Stimulated activated CD8-positive, alpha-beta memory T cell treated with anti-CD3 and anti-CD28 coated beads, Interleukin-7, amount 100 ng/mL, for 1 hour (primary cell): Measurements from ENCODE around the gene ROM1.
"Not testable (repeated sequence)": the region's sequence is repeated elsewhere in the genome, so short reads cannot be mapped to it uniquely, and the experiment has no call there.

Experiments used
- DNase-seq, 2 donors: peaks; one replicate each; pipeline ENCODE4 v3.0.0-alpha.2; 2020; ENCODE audit warnings: low read depth in 2 of 2

ROM1 gene

DNA sequence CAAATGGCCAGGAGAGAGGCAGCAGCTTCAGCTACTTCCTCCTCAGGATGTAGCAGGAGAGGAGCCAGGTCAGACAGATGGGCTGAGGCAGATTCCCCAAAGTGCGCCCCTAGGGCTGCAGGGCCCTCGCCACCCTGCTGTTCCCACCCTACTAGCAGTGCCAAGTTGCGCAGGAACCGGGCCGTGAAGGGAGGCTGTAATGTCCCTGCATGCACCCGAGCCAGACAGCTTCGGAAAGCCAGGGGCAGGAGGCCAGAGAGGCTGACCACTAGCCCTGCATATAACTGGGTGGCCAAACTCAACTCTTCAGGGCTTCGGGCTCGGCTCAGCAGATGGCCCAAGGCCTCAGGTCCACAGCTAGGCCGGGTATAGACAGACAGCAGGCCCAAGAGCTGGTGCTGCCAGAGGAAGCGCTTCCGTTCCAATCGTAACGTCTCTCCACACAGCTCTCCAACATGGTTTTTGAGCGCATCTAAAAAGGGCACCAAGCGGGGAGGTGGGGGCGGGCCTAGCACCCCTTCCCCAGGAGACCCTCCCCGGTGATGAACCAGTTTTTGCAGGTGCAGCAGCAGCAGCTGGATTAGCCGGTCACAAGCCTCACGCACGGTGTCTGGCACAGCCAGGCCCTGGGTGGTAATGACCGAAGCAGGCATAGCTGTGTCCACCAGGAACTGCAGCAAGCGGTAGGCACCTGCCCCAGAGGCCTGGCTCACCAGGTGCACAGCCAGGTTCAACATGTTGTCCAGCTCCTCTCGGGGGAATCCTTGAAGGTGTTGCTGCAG, 35.3 kb downstream of the ROM1 start:
- DNase-seq, result no peak

DNA sequence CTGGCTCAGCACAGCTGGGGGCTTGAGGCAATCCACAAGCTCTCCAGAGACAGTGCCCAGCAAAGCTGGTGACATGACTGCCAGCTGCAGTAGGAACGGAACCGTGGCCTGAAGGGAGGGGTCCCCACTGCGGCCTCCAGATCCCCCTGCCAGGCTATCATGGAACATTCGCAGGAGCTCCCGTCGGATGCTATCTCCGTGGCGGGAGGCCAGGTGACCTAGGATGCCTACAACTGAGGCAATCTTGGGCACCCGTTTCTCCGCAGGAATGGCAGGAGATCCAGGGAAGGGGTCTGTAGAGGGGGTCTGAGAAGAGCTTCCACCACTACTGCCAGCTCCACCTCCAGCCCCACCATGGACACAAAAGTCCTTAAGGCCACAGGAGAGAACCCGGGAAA, 35.9 kb downstream of the ROM1 start:
- no peak for DNase-seq

DNA sequence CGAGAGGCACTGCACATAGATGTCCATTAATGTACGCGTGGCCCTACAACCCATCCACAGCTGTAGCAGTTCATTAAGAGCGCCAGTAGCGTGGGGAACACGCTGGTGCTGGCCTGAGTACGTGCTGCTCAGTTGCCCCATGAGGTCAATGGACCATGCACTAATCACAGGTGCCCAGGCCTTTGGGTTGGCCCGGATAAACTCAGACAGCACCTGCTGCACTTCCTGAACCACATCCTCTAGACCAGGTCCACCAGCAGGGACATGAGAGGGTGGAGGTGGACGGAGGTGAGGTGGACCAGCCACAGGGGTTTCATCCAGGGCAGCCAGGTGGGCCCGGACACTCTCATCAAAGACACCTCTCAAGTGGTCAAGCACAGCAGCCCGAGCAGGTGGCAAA, 36.4 kb downstream of the ROM1 start:
- DNase-seq, result no peak

DNA sequence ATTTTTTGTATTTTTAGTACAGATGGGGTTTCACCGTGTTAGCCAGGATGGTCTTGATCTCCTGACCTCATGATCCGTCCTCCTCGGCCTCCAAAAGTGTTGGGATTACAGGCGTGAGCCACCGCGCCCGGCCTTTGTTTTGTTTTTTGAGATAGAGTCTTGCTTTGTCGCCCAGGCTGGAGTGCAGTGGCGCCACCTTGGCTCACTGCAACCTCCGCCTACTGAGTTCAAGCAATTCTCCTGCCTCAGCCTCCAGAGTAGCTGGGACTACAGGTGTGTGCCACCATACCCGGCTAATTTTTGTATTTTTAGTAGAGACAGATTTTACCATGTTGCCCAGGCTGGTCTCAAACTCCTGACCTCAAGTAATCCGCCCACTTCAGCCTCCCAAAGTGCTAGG, 37.2 kb downstream of the ROM1 start:
- DNase-seq, result not testable (repeated sequence)

DNA sequence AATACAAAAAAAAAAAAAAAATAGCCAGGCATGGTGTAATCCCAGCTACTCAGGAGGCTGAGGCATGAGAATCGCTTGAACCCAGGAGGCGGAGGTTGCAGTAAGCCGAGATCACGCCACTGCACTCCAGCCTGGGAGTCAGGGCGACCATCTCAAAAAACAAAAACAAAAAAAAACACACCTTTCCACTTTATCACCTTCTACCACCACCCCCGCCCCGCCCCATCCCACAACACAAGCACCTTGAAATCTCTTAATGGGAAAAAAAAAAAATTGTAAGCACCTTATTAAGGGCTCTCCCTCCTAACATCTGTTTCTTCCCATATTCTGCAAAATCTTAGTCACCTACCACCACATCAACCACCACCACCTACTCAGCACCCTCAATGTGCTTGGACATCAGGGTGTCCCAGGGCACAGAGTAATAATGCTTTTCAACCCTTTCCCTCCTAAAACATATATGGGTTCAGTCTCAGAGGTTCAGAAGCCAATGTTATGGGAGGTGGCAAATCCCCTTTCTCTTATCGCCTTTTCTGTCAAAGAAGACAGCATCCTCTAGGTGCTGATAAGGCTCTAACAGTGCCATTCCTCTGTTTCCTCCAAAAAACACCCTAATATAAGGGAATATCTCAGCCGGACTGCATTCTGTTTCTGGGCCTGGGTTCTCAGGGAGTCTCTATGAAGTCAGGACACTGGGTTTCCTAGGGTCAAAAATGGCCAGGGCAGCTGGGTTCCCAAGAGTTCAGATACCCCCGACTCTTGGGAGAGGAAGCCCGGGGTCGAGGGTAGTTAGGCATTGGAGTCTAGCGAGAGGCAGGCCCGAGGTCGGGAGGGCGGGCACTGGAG, 39.3 kb downstream of the ROM1 start:
- no peak for DNase-seq

DNA sequence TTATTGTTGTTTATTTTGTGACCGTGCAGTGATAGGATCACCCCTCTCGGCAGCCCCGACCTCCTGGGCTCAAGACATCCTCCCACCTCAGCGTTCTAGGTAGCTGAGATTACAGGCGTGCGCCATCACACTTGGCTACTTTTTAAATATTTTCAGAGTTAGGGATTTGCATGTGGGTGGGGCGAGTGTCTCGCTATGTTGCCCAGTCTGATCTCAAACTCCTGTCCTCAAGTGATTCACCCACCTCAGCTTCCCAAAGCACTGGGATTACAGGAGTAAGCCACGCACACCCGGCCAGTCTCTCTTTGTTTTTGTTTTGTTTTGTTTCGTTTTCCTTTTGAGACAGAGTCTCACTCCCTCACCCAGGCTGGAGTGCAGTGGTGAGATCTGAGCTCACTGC, 41.2 kb downstream of the ROM1 start:
- no peak for DNase-seq

DNA sequence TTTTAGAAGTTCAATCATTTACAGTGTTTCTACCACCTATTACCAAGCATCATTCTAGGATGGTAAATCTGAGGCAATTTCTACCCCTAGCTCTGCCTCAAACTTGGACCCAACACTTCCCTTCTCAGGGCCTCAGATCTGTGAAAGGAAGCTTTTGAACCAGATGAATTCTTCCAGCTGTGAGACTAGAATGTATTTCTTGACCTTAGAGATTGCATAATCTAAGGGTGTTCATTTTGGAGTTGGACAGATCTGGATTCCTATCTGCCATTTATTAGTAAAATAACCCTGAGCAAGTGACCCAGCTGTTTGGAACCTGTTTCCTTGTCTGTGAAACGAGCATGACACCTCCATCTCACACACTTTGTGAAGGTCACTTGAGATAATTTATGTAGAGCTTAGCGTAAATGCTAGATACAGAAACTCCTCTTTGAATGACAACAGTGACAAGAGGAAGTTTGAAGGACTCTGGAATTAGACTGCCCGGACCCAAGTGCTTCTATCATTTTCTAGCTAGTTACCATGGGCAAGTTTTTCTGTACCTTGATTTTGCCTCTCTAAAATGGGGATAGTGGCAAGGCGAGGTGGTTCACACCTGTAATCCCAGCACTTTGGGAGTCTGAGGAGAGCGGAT, 43.9 kb downstream of the ROM1 start:
- DNase-seq, result no peak

DNA sequence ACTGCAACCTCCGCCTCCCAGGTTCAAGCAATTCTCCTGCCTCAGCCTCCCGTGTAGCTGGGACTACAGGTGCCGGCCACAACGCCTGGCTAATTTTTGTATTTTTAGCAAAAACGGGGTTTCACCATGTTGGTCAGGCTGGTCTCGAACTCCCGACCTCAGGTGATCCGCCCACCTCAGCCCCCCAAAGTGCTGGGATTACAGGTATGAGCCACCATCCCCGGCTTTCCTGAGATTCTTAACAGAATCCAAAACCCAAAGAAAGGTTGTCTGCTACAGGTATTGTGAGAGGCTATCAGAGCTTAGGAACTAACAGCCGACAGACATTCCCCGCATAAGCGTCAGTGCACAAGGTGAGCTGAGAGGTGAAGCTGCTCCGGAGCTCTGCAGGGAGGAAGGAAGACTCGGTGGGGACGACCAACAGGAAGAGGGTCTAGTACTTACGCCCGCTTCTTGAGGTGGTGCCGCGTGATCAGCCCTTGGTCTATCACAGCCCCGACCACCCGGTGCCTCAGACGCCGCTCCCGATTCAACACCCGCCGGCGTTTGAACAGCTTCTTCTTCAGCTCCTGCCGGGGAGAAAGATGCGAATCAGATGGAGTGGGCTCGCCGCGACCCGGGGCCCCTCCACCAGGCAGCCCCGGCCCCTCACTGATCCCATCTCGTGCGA, 51.5 kb downstream of the ROM1 start:
- DNase-seq, result peak in 1 of 2 donors; percentile 23
